Measurements from ENCODE around the gene ISG15.
A peak's percentile ranks its signal among the peaks of the same experiment; 100 is the strongest.
"Not testable (repeated sequence)": the region's sequence is repeated elsewhere in the genome, so short reads cannot be mapped to it uniquely, and the experiment has no call there.

ISG15 gene

DNA sequence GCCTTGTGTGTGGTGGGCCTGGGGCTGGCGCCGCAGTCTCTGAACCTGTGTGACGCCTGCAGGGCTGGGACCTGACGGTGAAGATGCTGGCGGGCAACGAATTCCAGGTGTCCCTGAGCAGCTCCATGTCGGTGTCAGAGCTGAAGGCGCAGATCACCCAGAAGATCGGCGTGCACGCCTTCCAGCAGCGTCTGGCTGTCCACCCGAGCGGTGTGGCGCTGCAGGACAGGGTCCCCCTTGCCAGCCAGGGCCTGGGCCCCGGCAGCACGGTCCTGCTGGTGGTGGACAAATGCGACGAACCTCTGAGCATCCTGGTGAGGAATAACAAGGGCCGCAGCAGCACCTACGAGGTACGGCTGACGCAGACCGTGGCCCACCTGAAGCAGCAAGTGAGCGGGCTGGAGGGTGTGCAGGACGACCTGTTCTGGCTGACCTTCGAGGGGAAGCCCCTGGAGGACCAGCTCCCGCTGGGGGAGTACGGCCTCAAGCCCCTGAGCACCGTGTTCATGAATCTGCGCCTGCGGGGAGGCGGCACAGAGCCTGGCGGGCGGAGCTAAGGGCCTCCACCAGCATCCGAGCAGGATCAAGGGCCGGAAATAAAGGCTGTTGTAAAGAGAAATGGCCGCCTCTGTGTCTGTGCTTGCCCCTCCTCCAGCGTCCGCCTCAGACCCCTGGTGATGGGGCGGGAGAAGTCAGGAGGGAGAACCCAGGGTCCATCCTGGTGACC lies 788 bp downstream of the ISG15 start:
- DNase-seq (ENCODE audit: low spot score), result no peak

DNA sequence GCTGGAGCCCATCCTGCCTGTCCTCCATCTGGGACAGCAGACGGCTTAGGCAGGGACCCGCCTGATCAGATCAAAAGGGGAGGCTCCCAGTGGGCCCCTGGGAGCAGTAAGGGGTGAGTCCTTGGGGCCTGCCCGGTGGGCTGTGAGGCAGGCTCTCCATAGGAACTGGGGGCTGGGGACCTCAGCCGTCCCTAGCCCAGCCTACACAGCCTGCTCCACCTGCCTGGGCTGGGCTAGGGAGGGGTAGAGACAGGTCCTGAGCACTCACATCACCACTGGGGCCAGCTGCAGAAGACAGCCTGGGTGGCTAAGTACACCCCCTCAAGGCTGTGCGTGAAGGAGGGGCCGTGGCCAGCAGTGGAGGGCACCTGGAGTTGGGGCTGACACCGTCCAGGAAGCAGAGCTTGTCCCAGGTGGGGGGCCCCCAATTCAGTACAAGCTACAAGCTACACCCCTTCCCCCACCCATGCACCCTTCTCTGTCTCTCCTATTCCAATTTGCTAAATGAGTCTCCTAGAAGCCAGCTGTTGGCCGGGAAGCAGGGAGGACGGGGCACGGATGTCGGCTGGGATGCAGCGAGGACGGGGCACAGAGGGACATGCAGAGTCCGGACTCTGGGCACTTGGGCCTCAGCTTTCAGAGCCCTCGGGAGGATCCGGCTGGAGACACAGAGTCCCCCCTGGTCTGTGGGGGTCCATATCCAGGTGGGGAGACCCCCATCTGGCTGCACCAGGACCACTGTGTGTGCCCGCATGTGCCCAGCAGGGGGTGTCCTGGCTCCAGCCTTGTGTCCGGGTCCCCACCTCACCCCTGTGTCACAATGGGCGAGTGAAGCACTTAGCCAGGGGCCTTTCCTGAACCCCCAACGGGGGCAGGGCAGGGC lies 1.7 kb downstream of the ISG15 start:
- peak; percentile 64 for DNase-seq (ENCODE audit: low spot score)

DNA sequence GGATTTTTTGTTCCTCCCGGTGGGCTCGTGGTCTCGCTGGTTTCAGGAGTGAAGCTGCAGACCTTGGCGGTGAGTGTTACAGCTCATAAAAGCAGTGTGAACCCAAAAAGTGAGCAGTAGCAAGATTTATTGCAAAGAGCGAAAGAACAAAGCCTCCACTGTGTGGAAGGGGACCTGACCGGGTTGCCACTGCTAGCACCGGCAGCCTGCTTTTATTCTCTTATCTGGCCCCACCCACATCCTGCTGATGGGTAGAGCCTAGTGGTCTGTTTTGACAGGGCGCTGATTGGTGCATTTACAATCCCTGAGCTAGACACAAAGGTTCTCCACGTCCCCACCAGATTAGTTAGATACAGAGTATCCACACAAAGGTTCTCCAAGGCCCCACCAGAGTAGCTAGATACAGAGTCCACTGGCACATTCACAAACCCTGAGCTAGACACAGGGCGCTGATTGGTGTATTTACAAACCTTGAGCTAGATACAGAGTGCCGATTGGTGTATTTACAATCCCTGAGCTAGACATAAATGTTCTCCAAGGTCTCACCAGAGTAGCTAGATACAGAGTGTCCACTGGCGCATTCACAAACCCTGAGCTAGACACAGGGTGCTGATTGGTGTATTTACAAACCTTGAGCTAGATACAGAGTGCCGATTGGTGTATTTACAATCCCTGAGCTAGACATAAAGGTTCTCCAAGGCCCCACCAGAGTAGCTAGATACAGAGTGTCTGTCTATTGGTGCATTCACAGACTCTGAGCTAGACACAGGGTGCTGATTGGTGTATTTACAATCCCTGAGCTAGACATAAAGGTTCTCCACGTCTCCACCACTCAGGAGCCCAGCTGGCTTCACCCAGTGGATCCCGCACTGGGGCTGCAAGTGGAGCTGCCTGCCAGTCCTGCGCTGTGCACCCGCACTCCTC lies 4.4 kb downstream of the ISG15 start:
- DNase-seq (ENCODE audit: low spot score), result peak; percentile 30

DNA sequence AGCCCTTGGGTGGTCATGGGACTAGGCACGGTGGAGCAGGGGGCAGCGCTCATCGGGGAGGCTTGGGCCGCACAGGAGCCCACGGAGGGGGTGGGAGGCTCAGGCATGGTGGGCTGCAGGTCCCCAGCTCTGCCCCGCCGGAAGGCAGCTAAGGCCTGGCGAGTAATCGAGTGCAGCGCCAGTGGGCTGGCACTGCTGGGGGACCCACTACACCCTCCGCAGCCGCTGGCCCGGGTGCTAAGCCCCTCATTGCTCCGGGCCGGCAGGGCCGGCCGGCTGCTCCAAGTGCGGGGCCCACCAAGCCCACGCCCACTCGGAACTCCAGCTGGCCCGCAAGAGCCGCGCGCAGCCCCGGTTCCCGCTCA lies 5.0 kb downstream of the ISG15 start:
- DNase-seq (ENCODE audit: low spot score), result not testable (repeated sequence)

DNA sequence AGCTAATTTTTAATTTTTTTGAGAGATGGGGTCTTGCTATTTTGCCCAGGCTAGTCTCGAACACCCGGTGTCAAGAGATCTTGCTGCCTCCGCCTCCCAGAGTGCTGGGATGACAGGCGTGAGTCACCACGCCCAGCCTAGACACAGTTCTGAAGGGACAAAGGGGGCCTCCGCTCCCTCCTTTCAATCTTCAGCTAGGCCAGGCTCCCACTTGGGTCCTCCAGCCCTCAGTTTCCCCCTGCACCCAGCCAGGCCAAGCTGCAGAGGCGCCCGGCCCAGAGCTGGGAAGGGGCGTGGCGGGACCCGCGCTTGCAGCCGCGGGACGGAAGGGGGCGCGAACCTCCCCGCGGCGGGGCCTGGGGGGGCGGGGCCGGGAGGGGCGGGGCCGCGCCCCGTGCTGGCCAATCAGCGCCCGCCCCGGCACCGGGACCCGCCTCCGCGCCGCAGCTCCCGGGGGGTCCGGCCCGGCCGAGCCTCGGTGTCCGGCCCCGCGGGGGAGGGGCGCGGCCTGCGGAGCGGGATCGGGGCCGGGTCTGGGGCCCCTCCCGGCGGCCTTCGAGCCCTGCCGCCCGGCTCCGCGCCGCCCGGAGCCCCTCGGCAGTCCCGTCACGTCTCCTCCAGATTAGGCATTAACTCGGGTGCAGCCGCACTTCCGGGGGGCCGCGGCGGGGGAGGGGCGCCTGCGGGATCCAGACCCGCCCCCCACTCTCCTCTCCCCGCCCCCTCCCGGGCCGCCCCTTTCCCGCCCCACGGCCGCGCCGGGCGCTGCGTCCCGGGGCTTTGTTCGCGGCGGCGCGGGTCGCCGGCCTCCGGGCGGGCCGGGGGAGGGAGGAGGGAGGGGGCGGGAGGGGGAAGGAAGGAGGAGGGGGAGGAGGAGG lies 6.1 kb downstream of the ISG15 start:
- DNase-seq (ENCODE audit: low spot score), result peak; percentile 86

DNA sequence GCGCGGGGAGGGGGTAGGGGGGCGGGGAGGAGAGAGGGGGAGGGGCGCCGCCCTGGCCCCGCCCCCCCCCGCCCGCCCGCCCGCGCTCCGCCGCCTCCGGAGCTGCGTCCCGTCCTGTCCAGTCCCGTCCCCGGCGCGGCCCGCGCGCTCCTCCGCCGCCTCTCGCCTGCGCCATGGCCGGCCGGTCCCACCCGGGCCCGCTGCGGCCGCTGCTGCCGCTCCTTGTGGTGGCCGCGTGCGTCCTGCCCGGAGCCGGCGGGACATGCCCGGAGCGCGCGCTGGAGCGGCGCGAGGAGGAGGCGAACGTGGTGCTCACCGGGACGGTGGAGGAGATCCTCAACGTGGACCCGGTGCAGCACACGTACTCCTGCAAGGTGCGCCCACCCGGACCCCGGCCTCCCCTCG lies 6.7 kb downstream of the ISG15 start, which contains the start of gene AGRN:
TSS of gene AGRN (plus strand) at position 121 of the 405 bp plus-strand sequence. CDS start at position 174, 53 bp downstream.
- DNase-seq (ENCODE audit: low spot score), result no peak

DNA sequence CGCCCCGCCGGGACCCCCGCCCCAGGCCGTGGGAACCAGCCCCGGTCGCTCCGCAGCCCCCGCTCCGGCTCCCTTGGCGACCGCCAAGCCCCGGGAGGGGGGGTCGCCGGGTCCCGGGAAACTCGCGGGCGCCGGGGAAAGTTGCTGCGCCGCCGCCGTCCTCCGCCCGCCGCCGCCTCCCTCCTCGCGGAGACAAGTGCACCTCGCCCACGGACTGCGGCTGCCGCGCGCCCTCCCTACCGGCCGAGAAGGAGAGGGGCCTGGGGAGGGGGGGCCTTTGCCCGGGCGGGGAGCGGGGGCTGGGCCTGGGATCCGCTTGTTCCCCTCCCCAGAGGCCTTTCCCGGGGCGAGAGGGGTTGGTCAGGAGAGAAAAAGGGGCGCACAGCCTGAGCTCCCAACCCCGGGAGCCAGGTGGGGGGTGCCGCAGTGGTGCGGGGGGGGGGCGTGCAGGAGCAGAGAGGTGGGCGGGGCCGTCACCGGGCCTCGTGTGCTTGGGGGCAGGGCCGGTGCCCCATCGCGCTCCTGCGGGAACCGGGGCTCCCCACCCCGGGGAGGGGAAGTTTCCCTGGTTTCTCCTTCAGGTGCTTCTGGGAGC lies 7.2 kb downstream of the ISG15 start:
- no peak for DNase-seq (ENCODE audit: low spot score)

DNA sequence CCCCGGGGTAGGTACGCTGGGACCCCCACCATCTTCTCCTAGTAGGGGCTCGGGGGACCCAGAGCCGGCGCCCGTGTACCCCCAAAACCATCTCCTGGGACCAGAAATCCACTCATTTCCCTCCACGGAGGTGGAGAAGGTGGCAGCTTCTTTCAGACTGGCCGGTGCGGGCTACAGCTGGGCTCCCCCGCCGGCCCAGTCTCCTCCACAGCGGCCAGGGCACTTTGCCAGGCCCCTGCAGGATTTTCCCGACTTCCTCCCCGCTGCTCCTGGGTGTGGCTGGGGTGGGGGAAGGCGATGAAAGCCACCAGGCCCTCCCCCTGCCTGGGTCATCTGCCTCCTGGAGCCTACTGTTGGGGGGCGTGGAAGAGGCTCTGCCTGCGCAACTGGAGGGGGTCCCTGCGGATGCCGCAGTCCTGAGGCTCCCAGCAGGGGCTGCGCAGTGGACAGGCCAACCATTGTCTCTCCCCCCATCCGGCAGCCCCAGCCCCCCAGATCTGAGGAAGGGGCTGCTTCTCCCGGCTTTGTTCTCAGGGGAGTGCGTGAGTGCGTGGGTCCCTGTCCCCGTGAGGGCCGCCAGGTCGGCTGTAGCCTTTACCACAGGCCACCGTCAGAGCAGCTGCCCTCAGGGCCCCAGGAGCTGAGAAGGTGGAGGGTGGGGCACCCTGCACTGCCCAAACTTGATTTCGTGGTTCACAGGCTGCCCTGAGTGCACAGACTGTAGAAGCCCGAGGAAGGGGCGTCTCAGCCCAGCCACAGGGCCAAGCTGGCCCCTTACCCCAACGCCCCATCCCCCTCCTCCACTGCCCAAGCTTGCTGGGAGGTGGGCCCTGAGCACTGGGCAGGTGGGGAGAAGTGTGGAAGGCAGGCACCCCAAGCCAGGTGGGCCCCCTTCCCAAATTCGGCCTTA lies 8.0 kb downstream of the ISG15 start:
- DNase-seq (ENCODE audit: low spot score), result no peak

DNA sequence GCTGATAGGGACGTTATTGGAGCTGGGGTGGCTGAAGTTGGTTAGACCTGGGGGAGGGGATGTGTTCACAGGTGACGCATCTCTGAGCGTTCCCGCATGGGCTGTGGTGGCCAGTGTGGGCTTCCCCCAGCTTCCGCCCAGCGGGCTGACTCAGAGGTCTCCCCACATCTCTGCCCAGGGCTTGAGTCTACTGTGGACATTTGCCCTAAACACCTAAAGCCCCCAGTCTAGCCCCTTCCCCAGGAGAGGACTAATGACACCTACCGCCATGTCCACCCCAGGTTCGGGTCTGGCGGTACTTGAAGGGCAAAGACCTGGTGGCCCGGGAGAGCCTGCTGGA lies 8.6 kb downstream of the ISG15 start:
- no peak for DNase-seq (ENCODE audit: low spot score)

DNA sequence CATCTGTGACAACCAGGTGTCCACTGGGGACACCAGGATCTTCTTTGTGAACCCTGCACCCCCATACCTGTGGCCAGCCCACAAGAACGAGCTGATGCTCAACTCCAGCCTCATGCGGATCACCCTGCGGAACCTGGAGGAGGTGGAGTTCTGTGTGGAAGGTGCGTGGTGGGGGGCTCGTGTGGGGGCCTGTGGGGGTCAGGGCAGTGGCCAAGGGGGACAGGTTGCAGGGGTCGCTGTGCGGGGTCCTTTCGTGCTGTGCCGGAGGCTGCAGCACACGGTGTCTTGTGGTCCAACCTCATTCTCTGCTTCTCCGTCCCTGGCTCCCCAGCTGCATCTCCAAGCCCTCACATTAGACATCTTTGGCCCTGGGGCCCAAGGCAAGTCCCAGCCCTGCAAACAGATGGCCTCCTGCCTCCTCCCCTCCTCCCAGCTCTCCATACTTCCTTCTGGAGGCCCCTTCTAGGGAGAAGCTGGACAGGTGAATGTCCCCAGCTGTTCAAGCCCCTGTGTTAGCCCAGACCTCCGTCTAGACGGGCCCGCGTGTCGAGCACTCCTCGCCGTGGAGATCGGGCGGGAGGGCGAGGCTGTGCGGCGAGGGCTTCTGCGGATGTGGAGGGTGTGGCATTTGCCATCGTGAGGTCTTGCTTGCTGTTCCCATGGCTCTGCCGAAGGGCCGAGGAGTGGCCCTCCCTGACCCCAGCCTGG lies 9.2 kb downstream of the ISG15 start:
- DNase-seq (ENCODE audit: low spot score), result no peak

DNA sequence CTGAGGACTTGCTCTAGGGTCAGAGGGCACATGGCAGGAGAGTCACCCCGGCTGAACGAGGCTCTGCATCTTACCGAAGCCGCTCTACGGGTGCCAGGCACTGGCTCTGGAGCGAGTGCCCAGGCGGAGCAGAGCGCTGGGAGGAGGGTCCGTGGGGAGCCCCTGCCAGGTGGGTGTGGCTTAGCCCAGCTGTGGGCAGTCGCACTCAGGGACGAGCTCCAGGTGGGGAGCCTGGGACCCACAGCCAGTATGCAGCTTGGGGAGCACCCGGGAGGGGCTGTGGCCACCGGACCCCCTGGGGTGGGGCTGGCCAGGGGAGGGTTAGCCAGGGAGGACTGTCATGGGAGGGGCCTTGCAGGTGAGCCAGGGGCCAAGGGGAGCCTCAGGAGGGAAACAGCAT lies 10.4 kb downstream of the ISG15 start:
- no peak for DNase-seq (ENCODE audit: low spot score)

DNA sequence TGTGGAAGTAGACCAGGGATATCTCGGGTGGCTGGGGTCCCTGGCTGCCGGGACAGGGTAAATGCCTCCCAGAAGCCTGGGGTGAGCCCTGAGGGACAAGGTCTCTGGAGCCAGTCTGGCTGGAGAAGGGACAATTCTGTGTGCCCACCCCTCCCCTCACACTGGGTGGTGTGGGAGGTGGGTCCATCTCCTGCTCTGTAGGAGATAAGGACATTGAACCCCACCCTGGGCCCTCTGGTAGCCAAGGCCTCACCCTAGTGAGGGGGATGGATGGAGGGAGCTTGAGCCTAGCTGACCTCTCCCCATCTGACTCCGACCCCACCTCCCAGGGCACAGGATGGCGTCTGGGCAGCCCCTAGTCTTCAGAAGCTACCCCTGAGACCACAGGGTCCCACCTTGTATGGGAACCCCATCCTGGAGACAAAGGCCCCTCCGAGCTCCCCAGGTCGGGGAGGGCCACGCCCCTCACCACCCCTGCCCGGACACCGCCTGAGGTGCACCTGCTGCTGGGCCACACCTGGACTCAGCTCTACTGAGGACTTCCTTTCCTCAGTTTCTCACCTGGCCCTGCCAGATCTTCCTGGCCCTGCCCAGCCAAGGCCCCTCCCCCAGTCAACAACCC lies 11.0 kb downstream of the ISG15 start:
- DNase-seq (ENCODE audit: low spot score), result no peak

DNA sequence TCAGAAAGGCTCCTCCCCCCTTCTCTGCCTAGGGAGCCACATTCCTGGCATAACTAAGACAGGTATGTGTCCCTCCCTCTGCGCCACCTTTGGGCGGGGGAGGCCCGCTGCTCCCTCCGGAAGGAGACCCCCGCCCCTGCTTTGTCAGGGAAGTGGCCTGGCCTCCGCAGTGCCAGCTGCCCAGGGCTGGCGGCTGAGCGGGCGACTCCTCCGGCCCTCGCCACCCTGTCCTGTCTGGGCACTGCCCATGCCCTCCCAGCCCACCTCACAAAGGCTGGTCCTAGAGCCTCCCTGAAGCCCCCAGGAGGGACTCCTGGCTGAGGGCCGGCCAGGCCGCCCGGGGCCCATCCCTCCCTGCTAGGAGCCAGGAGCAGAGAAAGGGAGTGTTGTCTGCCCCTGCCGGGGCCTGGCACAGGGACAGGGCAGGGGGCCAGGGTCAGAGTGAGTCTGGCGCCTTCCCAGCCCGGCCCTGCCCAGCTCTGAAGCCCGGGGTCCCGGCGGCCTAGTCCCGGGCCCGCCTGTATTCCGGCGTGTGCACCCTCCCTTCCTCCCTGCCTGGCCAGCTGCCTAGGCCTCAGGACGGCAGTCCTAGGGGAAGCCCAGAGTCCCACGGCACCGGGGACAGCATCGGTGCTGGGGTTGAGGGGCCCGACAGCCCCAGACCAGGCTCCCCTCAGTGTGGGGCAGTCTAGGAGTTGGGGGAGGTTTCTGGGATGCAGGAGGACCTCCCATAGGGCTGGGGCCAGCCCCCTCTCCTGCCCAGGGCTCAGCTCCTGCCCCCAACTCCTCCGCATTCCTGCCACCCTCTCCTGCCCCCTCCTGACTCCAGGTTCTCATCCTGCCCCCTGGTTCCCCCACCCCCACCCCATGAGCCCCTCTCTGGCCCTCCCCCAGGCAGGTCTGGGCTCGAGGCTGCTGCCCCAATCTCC lies 11.7 kb downstream of the ISG15 start:
- no peak for DNase-seq (ENCODE audit: low spot score)

DNA sequence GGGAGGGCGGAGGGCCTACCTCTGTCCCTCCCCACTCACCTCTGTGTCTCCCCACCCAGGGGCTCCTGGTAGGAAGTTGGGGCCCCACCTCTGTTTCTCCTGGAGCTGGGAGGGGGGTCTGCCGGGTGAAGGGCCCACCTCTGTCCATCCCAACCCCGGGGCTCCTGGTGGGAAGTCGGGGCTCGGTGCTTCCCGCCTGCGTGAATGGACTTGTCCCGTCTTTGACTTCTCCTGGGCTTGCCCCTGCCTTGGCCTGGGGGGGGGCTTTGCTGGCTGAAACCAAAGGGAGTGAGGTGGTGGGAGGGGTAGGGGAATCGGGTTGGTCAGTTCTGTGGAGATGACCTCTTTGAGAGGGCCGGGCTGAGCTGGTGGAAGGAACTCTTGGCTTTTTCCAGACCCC lies 12.4 kb downstream of the ISG15 start:
- no peak for DNase-seq (ENCODE audit: low spot score)

DNA sequence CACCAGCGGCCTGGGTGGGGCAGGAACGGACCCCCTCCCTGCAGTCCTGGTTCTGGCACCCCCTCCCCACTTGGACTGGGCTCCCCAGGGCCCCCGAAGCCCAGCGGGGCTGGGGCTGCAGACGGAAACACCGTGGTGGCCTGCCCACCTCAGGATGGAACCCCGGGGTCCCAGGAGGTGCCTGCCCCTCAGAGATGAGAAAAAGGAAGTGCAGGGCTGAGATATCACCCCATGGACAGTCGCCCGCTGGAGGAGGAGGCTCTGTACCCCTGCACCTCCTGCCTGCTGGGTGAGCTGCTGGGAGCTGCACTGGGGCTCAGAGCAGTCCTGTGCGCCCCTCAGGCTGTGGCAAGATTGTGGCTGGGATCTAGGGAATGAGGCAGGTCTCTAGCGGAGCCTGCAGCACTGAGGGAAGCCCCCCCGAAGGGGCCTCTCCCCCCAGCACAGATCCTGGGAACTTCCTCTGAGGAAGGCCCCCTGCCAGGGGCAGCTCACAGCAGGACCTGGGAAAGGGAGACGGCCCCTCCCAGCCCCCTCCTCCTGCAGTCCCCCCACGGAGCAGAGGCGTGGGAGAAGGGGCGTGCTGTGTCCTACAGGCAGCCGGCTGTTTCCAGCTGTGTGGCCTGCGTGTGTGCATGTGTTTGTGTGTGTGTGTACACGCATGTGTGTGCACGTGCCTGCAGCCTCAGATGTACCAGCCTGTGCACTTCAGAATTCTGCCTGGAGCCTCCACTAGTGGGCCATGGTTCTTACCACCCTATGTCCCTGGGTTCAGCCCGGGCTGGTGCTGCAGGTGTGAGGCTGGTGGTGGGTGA lies 13.5 kb downstream of the ISG15 start:
- no peak for DNase-seq (ENCODE audit: low spot score)

DNA sequence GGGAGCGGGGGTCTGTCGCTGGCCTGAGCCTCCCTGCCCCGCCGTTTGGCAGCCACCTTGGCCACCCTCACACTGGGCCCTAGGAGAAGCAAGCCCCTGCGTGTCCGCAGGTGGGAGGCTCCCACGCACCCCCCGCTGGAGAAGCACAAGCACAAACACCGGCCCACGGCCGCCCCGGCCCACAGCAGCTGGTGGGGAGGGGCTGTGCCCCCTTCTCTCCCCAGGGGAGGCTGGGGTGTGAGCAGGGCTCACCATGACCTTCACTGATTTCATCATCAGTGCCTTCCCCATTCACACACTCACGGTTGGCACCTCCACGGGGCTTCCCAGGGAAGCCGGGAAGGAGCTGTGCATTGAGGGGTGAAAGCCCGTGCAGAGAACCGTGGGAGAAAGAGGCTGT lies 14.5 kb downstream of the ISG15 start:
- DNase-seq (ENCODE audit: low spot score), result no peak

All from NAMALWA (cell line).